Heart left ventricle (tissue), 13 donors: ENCODE results near the gene ZNF222.

Experiments used
- POLR2A ChIP-seq, 2 donors: fragments of 450-650 bp; IDR thresholded peaks; one replicate each; pipeline ENCODE4 v1.6.1; 2017; ENCODE audit warnings: antibody characterized with exemption in 2 of 2, mild to moderate bottlenecking in 2 of 2, moderate library complexity in 2 of 2
- TF ChIP-seq, protein P1 (sequence below), 12 donors: fragments of 200-600 bp; sonication (generic) in 4 of 12; IDR thresholded peaks; one replicate each; pipeline versions ENCODE4 v1.5.0 to v1.8.0; 2018 to 2022; ENCODE audit warnings: antibody characterized with exemption in 12 of 12, mild to moderate bottlenecking in 5 of 12
- donor health status: ischemic (EF 13 %, LVEDD 7.1; RV severe dilation, severe dysfunction).
- donor health status: DM: no; HTN: yes; CAD: no.
- donor health status: DM: no; HTN: no; CAD: no.
- donor health status: ischemic (EF 25% LVEDD 6.9; RV normal size, moderate dysfunction).
- donor health status: ischemic (EF 25% LVEDD 5.7; RV mildly dilated, moderate dysfunction).
- donor health status: ischemic (EF 35%, LVEDD 5.7; RV mildly dilated, moderate dysfunction).
- donor health status: nonischemic (EF 11% LVEDD 7.7; RV severe dilation, severe dysfunction).
- donor health status: DM: yes; HTN: yes; CAD: no.
- donor health status: PGD.
- donor health status: ischemic (EF 29% LVEDD 5.4; RV normal size, mild dysfunction).
- donor health status: nonischemic (EF 23%, LVEDD 6.1; RV moderate dilation, normal function).

DNA sequence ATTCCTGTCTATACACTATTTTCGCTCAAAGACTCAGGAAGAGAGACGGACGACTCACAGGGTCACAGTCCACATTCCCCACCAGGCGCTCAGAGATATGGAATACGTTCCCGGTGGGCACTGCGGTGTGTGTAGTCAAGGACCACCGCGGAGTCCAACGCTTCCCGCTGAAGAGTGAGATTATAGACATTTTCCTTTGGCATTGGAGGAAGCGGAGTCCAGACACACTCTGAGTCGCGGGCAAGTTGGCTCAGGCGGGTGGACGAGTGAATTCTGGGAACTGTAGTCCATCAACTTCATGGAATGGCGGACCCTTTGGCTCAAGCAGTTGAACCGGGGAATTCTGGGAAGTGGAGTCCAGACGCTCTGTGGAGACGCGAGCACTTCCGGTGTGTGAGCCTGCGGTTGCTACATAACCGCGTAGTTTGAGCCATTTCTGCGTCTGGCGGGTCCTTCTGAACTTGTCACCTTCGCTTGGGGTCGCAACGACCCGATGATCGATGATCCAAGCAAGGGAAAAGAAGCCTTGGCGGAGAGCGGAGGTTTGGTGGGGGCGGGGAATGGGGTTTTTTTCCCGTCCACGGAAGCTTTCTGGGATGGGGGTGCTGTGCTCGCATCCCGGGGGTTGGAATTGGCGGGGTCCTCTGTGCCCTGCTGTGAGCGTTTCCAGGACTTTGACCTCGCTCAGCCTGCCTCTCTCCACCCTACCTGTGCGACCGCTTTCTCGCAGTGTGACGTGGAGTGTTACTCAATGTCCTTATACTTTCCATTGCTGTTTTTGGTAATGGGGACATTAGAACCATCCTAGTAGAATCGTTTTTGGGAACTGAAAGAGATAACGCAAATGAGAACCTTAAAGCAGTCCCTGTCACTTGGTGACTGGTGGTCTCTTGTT lies 22.4 kb upstream of the ZNF222 start, which contains the start of gene ZNF230:
- peak in 1 of 2 donors; percentile 41 for TF ChIP-seq POLR2A (IDR thresholded peaks at IDR 0.05)
- TF ChIP-seq, protein P1, sequence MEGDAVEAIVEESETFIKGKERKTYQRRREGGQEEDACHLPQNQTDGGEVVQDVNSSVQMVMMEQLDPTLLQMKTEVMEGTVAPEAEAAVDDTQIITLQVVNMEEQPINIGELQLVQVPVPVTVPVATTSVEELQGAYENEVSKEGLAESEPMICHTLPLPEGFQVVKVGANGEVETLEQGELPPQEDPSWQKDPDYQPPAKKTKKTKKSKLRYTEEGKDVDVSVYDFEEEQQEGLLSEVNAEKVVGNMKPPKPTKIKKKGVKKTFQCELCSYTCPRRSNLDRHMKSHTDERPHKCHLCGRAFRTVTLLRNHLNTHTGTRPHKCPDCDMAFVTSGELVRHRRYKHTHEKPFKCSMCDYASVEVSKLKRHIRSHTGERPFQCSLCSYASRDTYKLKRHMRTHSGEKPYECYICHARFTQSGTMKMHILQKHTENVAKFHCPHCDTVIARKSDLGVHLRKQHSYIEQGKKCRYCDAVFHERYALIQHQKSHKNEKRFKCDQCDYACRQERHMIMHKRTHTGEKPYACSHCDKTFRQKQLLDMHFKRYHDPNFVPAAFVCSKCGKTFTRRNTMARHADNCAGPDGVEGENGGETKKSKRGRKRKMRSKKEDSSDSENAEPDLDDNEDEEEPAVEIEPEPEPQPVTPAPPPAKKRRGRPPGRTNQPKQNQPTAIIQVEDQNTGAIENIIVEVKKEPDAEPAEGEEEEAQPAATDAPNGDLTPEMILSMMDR (IDR thresholded peaks at IDR 0.05), result no peak
